GM12872 (cell line): ENCODE measurements around the gene EPHA2.

ENCODE experiments used
- CTCF ChIP-seq: IDR thresholded peaks from 3 replicates; pipeline ENCODE4 v1.5.1; 2011; ENCODE audit warnings: low read depth, mild to moderate bottlenecking, low read length, moderate library complexity; ENCODE audit not compliant: insufficient read depth

EPHA2 gene

DNA sequence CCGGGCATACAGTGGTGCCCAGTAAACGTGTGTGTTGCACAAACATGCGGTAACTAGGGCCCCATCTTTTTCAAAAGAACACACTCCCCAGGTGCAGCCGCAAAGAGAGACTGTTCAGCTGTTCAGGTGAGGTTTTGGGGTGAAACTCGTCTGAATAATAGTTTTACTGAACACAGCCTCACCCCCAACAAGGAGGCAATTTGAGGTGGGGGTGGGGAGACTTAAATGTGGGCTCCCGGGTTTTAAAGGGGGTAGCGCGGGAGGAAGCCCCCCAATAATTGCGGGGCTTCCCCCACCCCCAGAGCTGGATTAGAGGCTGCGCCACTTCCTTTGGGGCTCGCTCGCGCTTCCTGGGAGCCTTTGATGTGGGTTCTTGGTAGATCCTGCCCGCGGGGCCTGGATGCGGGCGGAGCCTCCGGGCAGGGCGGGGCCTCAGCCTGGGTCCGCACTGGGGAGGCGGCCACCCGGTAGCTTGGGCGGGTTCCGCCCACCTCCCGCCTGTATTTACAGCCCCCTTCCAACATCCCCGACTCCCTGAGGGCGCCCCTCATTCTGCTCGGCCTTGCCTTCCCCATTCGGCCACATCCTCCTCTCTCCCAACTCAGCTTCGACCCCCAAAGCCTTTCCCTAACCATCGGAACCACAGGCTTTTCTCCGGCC lies 6.4 kb upstream of the EPHA2 start:
- no peak for TF ChIP-seq CTCF

GRCh38 chr1:16161717-16162116 lies 5.8 kb upstream of the EPHA2 start:
- no peak for TF ChIP-seq CTCF

- no peak for TF ChIP-seq CTCF
Observed at GRCh38 chr1:16158993-16159831, 3.3 kb upstream of the EPHA2 start.

DNA sequence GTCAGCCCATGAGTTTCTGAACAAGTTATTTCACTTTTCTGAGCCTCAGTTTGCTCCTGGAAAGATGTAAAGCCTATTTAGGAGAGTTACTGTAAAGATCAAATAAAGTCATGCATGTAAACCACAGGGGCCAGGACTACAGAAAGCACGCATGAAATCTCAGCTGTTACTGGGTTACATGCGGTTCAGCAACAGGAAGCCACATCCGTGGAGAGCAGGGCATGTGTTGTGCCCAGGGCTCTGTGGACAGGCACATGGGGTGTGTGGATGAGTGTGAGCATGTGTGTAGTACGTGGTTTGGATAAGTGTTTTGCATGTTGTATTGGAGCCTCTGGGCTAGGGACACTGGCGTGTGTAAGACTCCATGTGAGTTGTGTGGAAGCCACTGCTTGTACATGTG lies 2.2 kb upstream of the EPHA2 start:
- no peak for TF ChIP-seq CTCF

GRCh38 chr1:16156848-16157495 lies 1.1 kb upstream of the EPHA2 start:
- no peak for TF ChIP-seq CTCF

- no peak for TF ChIP-seq CTCF
Observed at GRCh38 chr1:16153999-16154673, 1.7 kb downstream of the EPHA2 start.
